ENCODE measurements around the gene DNAI7. TPM values are rescaled to one million over a fixed set of nuclear protein-coding genes. Genes with fewer than 3 reads are reported as not detected.

DNAI7 gene
- total RNA-seq, 2 experiments from 2014 or later, result 0.36 TPM; not detected in 1

GRCh38 chr12:25213338-25213737 lies 18.4 kb upstream of the DNAI7 start:
- H3K36me3 Mint-ChIP-seq (ENCODE audit: low read depth), result peaks cover 46% of the 10 kb centered on the region
- Histone ChIP-seq H3K4me3 (ENCODE audit: low read length) (no peak overlapping the region), H3K27me3 (ENCODE audit: control insufficient read depth in 1 of 2, insufficient read depth in 2 of 2, low read length in 2 of 2) (no peaks in the 10 kb centered on the region), H3K36me3 (ENCODE audit: insufficient read depth, low read length) (peaks cover 28% of the 10 kb centered on the region), H3K9me3 (ENCODE audit: control insufficient read depth in 1 of 2, insufficient read depth in 1 of 2, low read length in 2 of 2) (no peaks in the 10 kb centered on the region), H3K27ac (ENCODE audit: low read depth in 1 of 2, low read length in 2 of 2) (no peak overlapping the region), H3K4me1 (ENCODE audit: insufficient read depth, low read length) (no peaks in the 10 kb centered on the region)
- no peak overlapping the region for H3K4me3 Mint-ChIP-seq
- no peak for DNase-seq
- ChIA-PET POLR2A (no interaction called here), CTCF (interaction anchor here (1.0 kb wide), 1 partner anchor 177 kb away, joined by 3 read pairs; no protein-coding TSS in a partner anchor)
- no peak for TF ChIP-seq CTCF (IDR thresholded peaks at IDR 0.05)
- H3K4me1 Mint-ChIP-seq (ENCODE audit: low read depth), result peaks cover 10% of the 10 kb centered on the region
- intact Hi-C loops (cut with DNase I, micrococcal nuclease), result no loop called here
- H3K27ac Mint-ChIP-seq, result no peak overlapping the region
- H3K27me3 Mint-ChIP-seq, result no peaks in the 10 kb centered on the region
- no peak for ATAC-seq (ENCODE audit: poor library complexity)
- H3K9me3 Mint-ChIP-seq, result no peaks in the 10 kb centered on the region

GRCh38 chr12:25208554-25208953 lies 13.6 kb upstream of the DNAI7 start:
- Histone ChIP-seq H3K9me3 (ENCODE audit: control insufficient read depth in 1 of 2, insufficient read depth in 1 of 2, low read length in 2 of 2) (no peaks in the 10 kb centered on the region), H3K4me3 (ENCODE audit: low read length) (no peak overlapping the region), H3K27ac (ENCODE audit: low read depth in 1 of 2, low read length in 2 of 2) (no peak overlapping the region), H3K27me3 (ENCODE audit: control insufficient read depth in 1 of 2, insufficient read depth in 2 of 2, low read length in 2 of 2) (no peaks in the 10 kb centered on the region), H3K36me3 (ENCODE audit: insufficient read depth, low read length) (peaks cover 39% of the 10 kb centered on the region), H3K4me1 (ENCODE audit: insufficient read depth, low read length) (no peaks in the 10 kb centered on the region)
- DNase-seq (no peak), ATAC-seq (ENCODE audit: poor library complexity) (no peak)
- CTCF ChIA-PET, result interaction anchor here (1.6 kb wide), 1 partner anchor 179 kb away, joined by 7 read pairs; no protein-coding TSS in a partner anchor
- intact Hi-C loops (cut with DNase I, micrococcal nuclease), result loop anchor here in 1 of 2 experiments (10.0 kb wide), 1 partner anchor 906 kb away; no protein-coding TSS in a partner anchor
- POLR2A ChIA-PET, result interaction anchor here (0.7 kb wide), 1 partner anchor 14 kb away, joined by 3 read pairs; the partner anchor contains the start of genes DNAI7 and ETFRF1
- Mint-ChIP-seq H3K27me3 (no peaks in the 10 kb centered on the region), H3K27ac (no peak overlapping the region), H3K9me3 (no peaks in the 10 kb centered on the region), H3K4me1 (ENCODE audit: low read depth) (peaks cover 11% of the 10 kb centered on the region), H3K36me3 (ENCODE audit: low read depth) (peaks cover 57% of the 10 kb centered on the region), H3K4me3 (no peak overlapping the region)
- no peak for TF ChIP-seq CTCF (IDR thresholded peaks at IDR 0.05)

- Histone ChIP-seq H3K27me3 (ENCODE audit: control insufficient read depth in 1 of 2, insufficient read depth in 2 of 2, low read length in 2 of 2) (no peaks in the 10 kb centered on the region), H3K9me3 (ENCODE audit: control insufficient read depth in 1 of 2, insufficient read depth in 1 of 2, low read length in 2 of 2) (no peaks in the 10 kb centered on the region), H3K4me3 (ENCODE audit: low read length) (no peak overlapping the region), H3K4me1 (ENCODE audit: insufficient read depth, low read length) (no peaks in the 10 kb centered on the region), H3K27ac (ENCODE audit: low read depth in 1 of 2, low read length in 2 of 2) (no peak overlapping the region), H3K36me3 (ENCODE audit: insufficient read depth, low read length) (peaks cover 39% of the 10 kb centered on the region)
- POLR2A ChIA-PET, result no interaction called here
- Mint-ChIP-seq H3K27ac (no peak overlapping the region), H3K9me3 (no peaks in the 10 kb centered on the region), H3K36me3 (ENCODE audit: low read depth) (peaks cover 63% of the 10 kb centered on the region), H3K4me1 (ENCODE audit: low read depth) (peaks cover 19% of the 10 kb centered on the region), H3K4me3 (no peak overlapping the region), H3K27me3 (no peaks in the 10 kb centered on the region)
- ATAC-seq (ENCODE audit: poor library complexity) (no peak), DNase-seq (no peak)
- intact Hi-C loops (cut with DNase I, micrococcal nuclease), result loop anchor here in 1 of 2 experiments (10.0 kb wide), 1 partner anchor 907 kb away; no protein-coding TSS in a partner anchor
- CTCF ChIA-PET, result interaction anchor here (0.6 to 1.6 kb wide), 2 partner anchors 10 to 180 kb away, joined by 3 to 7 read pairs; no protein-coding TSS in a partner anchor
- TF ChIP-seq CTCF (IDR thresholded peaks at IDR 0.05), result no peak
Measured at GRCh38 chr12:25207846-25208245, 12.9 kb upstream of the DNAI7 start.
